Measurements from ENCODE around the gene ARHGAP4.

Gene ARHGAP4

DNA sequence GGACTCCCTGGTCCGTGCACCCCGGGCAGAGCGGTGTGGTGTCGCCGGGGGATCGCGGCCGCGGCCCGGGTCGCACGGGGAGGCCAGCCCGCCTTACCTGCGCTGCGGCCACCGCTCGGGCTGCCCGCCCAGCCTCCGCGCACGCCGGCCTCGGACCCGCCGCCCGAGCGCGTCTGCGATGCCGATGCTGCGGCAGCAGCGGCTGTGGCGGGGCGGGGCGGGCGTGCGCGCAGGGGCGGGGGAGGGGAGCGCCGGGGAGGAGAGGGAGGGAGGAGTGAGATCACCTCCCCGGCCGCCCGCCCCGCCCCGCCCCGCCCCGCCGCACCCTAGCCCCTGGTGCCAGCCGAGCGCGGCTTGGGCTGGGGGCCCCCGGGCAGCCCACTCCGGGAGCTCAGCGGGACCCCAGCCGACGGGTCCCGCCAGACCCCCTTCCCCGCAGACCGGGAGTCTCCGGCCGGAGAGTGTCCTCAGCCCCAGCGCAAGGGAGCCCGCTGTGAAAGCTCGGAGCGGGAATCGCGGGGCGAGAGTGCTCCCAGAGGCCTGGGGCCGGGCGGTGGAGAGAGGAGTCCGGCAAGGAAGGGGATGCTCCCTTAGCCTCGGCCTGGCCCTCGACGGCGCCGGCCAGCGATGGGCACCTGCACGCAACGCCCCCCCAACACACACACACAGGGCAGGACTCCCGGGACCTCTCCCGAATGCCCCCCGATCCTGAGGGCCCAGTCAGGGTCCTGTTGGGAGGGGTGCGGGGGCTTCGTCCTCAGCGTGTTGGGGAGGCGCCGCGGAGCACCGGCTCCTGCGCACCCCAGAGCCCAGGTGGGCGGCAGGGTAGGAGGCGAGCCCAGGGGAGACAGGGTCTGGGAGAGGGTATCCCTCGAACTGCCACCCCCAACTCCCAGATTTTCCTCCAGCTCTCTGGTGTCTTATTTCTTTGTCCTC is 39.8 kb downstream of the ARHGAP4 start, which contains the start of gene L1CAM:
Gene L1CAM (minus strand): TSS at position 206 of the 936 bp plus-strand sequence. CDS start 10,337 bp downstream, outside the sequence.
- no peak for FAIRE-seq
- peak; percentile 57 for DNase-seq (ENCODE audit: insufficient read length, low spot score)
- TF ChIP-seq POLR2A (IDR thresholded peaks at IDR 0.05; ENCODE audit: low read depth, low read length), result peak; percentile 30; the same call in 1 of the 2 replicates

GRCh38 chrX:153885208-153885787 is 40.8 kb downstream of the ARHGAP4 start:
- FAIRE-seq (no peak), DNase-seq (ENCODE audit: insufficient read length, low spot score) (no peak)
- no peak for TF ChIP-seq POLR2A (IDR thresholded peaks at IDR 0.05; ENCODE audit: low read depth, low read length)

GRCh38 chrX:153884590-153884989 is 41.5 kb downstream of the ARHGAP4 start:
- DNase-seq (ENCODE audit: insufficient read length, low spot score) (no peak), FAIRE-seq (no peak)
- no peak for TF ChIP-seq POLR2A (IDR thresholded peaks at IDR 0.05; ENCODE audit: low read depth, low read length)

DNA sequence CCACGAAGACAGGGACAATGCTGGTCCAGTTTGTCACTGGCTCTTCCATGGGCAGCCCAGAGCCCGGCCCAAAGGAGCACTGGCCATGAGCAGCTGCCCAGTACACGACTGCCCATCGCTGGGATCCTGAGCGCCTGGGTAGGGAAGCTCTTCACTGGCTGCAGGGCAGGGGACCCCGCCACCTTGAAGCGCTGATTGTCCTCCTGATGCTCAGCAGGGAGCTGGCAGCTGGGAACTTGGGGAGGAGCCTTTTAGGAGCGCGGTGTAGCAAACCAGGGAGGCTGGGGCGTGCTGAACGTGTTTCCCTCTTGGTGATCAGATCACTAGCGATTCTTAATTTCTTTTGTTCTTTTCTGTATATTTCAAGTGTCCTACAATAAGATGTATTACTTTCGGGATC is 41.9 kb downstream of the ARHGAP4 start:
- FAIRE-seq (no peak), DNase-seq (ENCODE audit: insufficient read length, low spot score) (no peak)
- no peak for TF ChIP-seq POLR2A (IDR thresholded peaks at IDR 0.05; ENCODE audit: low read depth, low read length)

- FAIRE-seq (no peak), DNase-seq (ENCODE audit: insufficient read length, low spot score) (no peak)
- no peak for TF ChIP-seq POLR2A (IDR thresholded peaks at IDR 0.05; ENCODE audit: low read depth, low read length)
Observed at GRCh38 chrX:153883163-153883843, 42.8 kb downstream of the ARHGAP4 start.

DNA sequence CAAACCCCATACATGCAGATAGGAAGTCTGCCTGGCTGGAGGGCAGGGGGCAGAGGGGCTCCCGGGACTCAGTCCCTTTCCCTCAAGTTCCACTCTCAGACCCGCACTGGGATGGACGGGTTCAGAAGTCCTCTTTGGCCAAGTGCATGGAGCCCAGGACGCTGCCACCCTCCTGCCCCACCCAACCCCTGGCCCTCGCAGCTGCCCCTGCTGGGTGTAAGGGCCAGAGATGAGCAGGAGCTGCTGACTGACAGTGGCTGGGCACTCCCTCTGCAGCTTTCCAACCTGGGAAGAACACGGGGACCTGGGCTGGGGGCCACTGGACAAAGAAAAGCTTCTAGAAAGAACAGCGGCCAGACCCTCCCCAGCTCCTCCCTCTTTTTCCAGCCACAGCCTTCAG is 43.5 kb downstream of the ARHGAP4 start:
- no peak for TF ChIP-seq POLR2A (IDR thresholded peaks at IDR 0.05; ENCODE audit: low read depth, low read length)
- no peak for FAIRE-seq
- no peak for DNase-seq (ENCODE audit: insufficient read length, low spot score)

DNA sequence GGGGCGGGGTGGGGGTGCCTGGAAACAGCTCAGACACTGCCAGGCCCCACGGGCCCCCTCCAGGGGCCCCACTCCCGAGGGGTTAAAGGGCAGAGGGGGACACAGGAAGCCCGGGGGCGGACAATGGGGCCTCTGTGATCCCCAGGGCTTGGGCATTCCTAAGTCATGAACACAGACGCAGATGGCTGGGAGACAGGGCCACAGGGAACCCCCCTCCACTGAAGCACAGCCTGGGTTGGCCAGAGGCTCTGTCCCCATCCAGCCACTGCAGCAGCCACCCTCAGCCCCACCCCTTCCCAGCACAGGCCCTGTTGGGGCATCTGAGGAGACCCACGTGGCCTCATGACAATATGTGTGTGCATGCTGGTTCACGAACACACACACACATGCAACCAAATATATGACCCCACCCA is 44.0 kb downstream of the ARHGAP4 start:
- DNase-seq (ENCODE audit: insufficient read length, low spot score) (peak; percentile 68), FAIRE-seq (peak; percentile 91)
- no peak for TF ChIP-seq POLR2A (IDR thresholded peaks at IDR 0.05; ENCODE audit: low read depth, low read length)

GRCh38 chrX:153881281-153881680 is 44.8 kb downstream of the ARHGAP4 start:
- TF ChIP-seq POLR2A (IDR thresholded peaks at IDR 0.05; ENCODE audit: low read depth, low read length), result no peak
- FAIRE-seq (no peak), DNase-seq (ENCODE audit: insufficient read length, low spot score) (no peak)

DNA sequence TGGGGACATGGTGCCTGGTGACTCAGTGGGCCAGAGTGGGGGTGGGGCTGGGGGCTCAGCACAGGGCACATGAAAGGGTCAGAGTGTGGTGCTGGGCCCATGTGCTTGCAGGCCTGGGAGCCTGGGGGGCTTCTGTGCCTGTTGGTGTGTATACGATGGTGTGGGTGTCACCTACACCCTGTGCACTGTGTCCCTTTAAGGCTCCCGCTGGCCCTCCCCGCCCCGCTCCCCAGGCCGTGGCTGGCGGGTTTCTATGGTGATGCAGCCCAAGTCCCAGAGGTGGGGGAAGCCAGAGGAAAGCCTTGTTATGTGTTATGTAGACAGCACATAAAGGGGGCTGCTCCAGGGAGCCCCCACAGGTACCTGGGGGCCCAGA is 45.6 kb downstream of the ARHGAP4 start:
- DNase-seq (ENCODE audit: insufficient read length, low spot score) (no peak), FAIRE-seq (no peak)
- no peak for TF ChIP-seq POLR2A (IDR thresholded peaks at IDR 0.05; ENCODE audit: low read depth, low read length)

DNA sequence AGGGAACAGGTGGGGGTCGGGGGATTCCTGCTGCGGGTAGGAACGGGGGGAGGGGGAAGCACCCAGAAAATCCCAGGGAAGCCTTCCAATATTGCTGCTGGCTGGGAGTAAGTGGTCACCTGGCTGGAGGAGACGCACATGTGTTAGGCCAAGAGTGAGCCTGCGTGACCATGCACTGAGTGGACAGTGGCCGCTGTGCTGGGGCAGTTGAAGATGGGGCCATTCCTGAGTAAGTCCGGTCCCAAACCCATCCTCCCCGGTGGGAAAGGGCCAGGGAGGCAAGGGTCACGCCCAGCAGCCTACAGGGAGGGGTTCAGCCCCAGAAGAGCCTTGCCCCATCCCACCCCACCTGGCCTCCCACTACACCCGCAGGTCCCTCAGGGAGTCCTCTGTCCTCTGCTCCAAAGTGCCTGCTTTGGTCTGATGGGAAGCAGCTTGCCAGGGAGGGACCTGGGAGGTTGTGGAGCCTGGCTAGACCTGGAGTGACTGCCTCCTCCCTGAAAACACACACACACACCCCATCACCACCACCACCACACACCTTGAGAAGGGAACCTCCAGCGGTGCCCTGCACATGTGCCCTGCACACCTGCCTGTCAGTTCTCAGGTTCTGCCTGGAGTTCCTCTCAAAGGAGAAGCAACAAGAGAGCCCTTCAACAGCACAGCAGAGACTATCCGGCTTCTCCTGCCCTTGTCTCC is 46.2 kb downstream of the ARHGAP4 start:
- FAIRE-seq (no peak), DNase-seq (ENCODE audit: insufficient read length, low spot score) (no peak)
- TF ChIP-seq POLR2A (IDR thresholded peaks at IDR 0.05; ENCODE audit: low read depth, low read length), result no peak

- TF ChIP-seq POLR2A (IDR thresholded peaks at IDR 0.05; ENCODE audit: low read depth, low read length), result no peak
- DNase-seq (ENCODE audit: insufficient read length, low spot score) (no peak), FAIRE-seq (no peak)
Observed at GRCh38 chrX:153878969-153879653, 47.0 kb downstream of the ARHGAP4 start.

DNA sequence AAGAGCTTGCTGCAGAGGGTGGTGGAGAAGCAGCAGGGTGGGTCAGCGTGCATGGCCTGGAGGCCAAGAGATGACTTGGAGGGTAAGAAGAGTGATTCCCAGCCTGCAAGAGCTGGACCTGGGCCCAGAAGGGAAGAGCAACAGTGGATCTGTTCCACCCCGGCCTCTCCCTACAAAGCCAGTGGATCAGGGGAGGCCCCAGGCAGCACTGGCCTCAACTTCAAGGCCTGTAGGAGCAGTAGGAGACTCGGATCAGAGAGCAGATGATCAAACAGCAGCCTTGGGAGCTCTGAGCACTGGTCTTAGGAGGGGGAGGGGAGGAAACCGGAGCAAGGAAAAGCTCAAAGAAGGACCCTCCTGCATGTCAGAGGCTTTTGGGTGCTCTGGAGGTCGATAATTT is 47.7 kb downstream of the ARHGAP4 start:
- no peak for FAIRE-seq
- no peak for TF ChIP-seq POLR2A (IDR thresholded peaks at IDR 0.05; ENCODE audit: low read depth, low read length)
- no peak for DNase-seq (ENCODE audit: insufficient read length, low spot score)

DNA sequence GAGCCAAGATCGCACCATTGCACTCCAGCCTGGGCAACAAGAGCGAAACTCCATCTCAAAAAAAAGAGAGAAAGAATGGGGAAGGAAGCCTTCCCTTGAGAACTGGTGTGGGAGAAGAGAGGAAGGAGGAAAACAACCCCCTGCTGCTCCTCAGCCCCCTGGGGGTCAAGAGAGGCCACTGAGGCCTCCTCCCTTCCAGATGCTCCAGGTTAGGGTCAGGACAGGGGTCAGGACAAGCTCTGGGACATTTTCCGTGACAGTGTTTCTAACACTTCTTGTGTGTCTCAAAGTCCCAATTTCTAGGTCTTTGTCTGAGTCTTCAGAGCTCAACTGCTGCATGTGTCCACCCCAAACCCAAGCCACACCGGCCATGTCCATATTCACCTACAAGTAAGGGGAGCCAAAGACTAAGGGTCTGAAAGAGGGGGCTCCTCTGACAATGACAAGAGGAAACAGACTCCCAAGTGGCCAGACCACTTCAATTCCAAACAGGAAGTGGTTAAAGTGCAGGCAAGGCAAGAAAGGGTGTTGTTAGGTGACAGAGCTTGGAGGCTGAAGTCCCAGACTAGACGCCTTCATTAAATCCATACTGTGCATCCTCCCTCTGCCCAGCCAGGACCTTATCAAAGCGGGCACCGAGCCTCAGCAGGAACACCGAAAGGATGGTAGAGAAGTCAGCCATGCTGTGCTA is 48.3 kb downstream of the ARHGAP4 start:
- FAIRE-seq (no peak), DNase-seq (ENCODE audit: insufficient read length, low spot score) (no peak)
- no peak for TF ChIP-seq POLR2A (IDR thresholded peaks at IDR 0.05; ENCODE audit: low read depth, low read length)

Data from H54 (cell line).